GM12878 (cell line): ENCODE results near the gene TMEM86A. TPM values are rescaled to one million over a fixed set of nuclear protein-coding genes. Genes with fewer than 3 reads are reported as not detected.
A peak's percentile ranks its signal among the peaks of the same experiment; 100 is the strongest.

ENCODE experiments used
- ATAC-seq: fragments of 200-7000 bp; cut with Tn5 transposase; 3 replicates; pipeline ENCODE4 v1.9.1; 2020; ENCODE audit warnings: mild to moderate bottlenecking, moderate library complexity
- BruUV-seq: library from RNA; stranded (reverse); fragments of 400-500 nt; replicated peaks from 2 replicates; lab custom pipeline; 2021; lab: Mats Ljungman, UMichigan
- CTCF ChIA-PET: fragments of 300-600 bp; sonication (Branson Sonifier 250); formaldehyde crosslinking; extraction: SDS; loops from one replicate; lab custom pipeline; 2021; ENCODE audit warnings: inconsistent platforms; lab: Yijun Ruan, JAX
- POLR2A ChIA-PET: fragments of 350-600 bp; formaldehyde crosslinking; extraction: SDS; loops from one replicate; lab custom pipeline; 2021; ENCODE audit warnings: inconsistent platforms; lab: Charles Lee
- RAD21 ChIA-PET: fragments of 300-600 bp; sonication (Branson Sonifier 250); formaldehyde crosslinking; loops from one replicate; lab custom pipeline; 2023; ENCODE audit warnings: antibody characterized with exemption; ENCODE audit not compliant: unreplicated experiment; lab: Charles Lee
- SMC1A ChIA-PET: fragments of 300-600 bp; sonication (Branson Sonifier 250); formaldehyde crosslinking; loops from one replicate; lab custom pipeline; 2023; ENCODE audit not compliant: unreplicated experiment, uncharacterized antibody; lab: Charles Lee
- DNase-seq: peaks from one replicate; pipeline ENCODE4 v3.0.0-alpha.2; 2011; ENCODE audit warnings: low read depth, low spot score
- FAIRE-seq: peaks from 3 replicates; lab custom pipeline; 2011; peaks lifted over from hg19 to GRCh38; lab: Jason Lieb, UNC
- H2AFZ ChIP-seq: 2 replicates; pipeline ENCODE4 v1.6.0; 2011; ENCODE audit warnings: low read depth, low read length, control low read depth; ENCODE audit not compliant: control insufficient read depth
- H3K27ac ChIP-seq: 2 replicates; pipeline ENCODE4 v1.5.1; 2011; ENCODE audit warnings: control low read depth; ENCODE audit not compliant: control insufficient read depth, insufficient read depth
- H3K27me3 ChIP-seq, 2 experiments: replicated peaks in 1 of 2; 2 replicates each; pipeline versions ENCODE4 v1.6.0 to v1.6.1; 2011; ENCODE audit warnings: low read length in 1 of 2; ENCODE audit not compliant: control insufficient read depth in 2 of 2, insufficient read depth in 2 of 2
- H3K36me3 ChIP-seq, 2 experiments: 2 replicates each; pipeline ENCODE4 v1.5.1; 2011; ENCODE audit warnings: low read length in 1 of 2; ENCODE audit not compliant: control insufficient read depth in 2 of 2, insufficient read depth in 2 of 2
- H3K4me1 ChIP-seq: 2 replicates; pipeline ENCODE4 v1.6.1; 2011; ENCODE audit warnings: mild to moderate bottlenecking, low read length, moderate library complexity, mixed read lengths; ENCODE audit not compliant: control insufficient read depth, insufficient read depth
- H3K4me2 ChIP-seq: 2 replicates; pipeline ENCODE4 v1.6.0; 2011; ENCODE audit warnings: control low read depth; ENCODE audit not compliant: control insufficient read depth, insufficient read depth
- H3K4me3 ChIP-seq: fragments of 200-600 bp; sonication (generic); 2 replicates; pipeline ENCODE4 v1.5.1; 2016
- H3K79me2 ChIP-seq: 2 replicates; pipeline ENCODE4 v1.6.0; 2011; ENCODE audit warnings: low read length; ENCODE audit not compliant: control insufficient read depth, insufficient read depth
- H3K9ac ChIP-seq: 2 replicates; pipeline ENCODE4 v1.8.0; 2011; ENCODE audit warnings: low read length, control low read depth, mixed read lengths; ENCODE audit not compliant: control insufficient read depth, insufficient read depth
- H3K9me3 ChIP-seq: replicated peaks from 3 replicates; pipeline ENCODE4 v1.5.1; 2011; ENCODE audit warnings: mild to moderate bottlenecking, low read length; ENCODE audit not compliant: control insufficient read depth, insufficient read depth
- H4K20me1 ChIP-seq: 2 replicates; pipeline ENCODE4 v1.6.0; 2011; ENCODE audit not compliant: control insufficient read depth, insufficient read depth
- PKNOX1 ChIP-seq: fragments of 450-650 bp; IDR thresholded peaks from 2 replicates; pipeline ENCODE4 v1.6.1; 2016; ENCODE audit warnings: mild to moderate bottlenecking
- SRF ChIP-seq, 2 experiments: IDR thresholded peaks; 2 replicates each; pipeline ENCODE4 v1.6.1; 2011; ENCODE audit warnings: low read depth in 2 of 2, low read length in 2 of 2, mild to moderate bottlenecking in 1 of 2, moderate library complexity in 1 of 2
- TARDBP ChIP-seq: IDR thresholded peaks from 2 replicates; pipeline ENCODE4 v1.6.1; 2016; ENCODE audit warnings: borderline replicate concordance
- WGBS: methylation state at CpG from one replicate; pipeline ENCODE4 v1.1.6; 2016; ENCODE audit warnings: low lambda C conversion rate; ENCODE audit not compliant: insufficient replicate concordance, insufficient coverage; ENCODE audit errors: missing lambda C conversion rate; 5-methylcytosine and 5-hydroxymethylcytosine counted together
- in situ Hi-C: fragments of 300-500 bp; cut with MboI; formaldehyde crosslinking; loops from 9 replicates; pipeline ENCODE4 v1.14.3; 2018; ENCODE audit warnings: mixed read lengths
- intact Hi-C: fragments of 100-400 bp; cut with micrococcal nuclease; formaldehyde crosslinking; loops from one replicate; pipeline ENCODE4 v1.14.2; 2022; ENCODE audit not compliant: unreplicated experiment
- polyA plus RNA-seq, 11 experiments: library from polyadenylated mRNA; depleted of rRNA in 4 of 11; unstranded in 6 of 11; stranded (reverse) in 5 of 11; fragments of >200 nt; fragmentation: Nextera tagmentation in 4 of 11; fragmentation: Illumina TruSeq in 1 of 11; extraction: Ambion mirVana in 4 of 11; extraction: Trizol in 1 of 11; gene quantifications; 1 replicate in 1 of 11; 2 replicates in 10 of 11; pipeline versions ENCODE4 v1.2.1 to v1.2.3, GENCODE V29; 2011 to 2016; ENCODE audit warnings: inconsistent platforms in 2 of 11, missing spikeins in 2 of 11, low read depth in 1 of 11
- total RNA-seq, 4 experiments: library from RNA; depleted of rRNA in 3 of 4; stranded (reverse); fragments of >200 nt in 3 of 4; fragmentation: Illumina TruSeq in 1 of 4; extraction: Trizol in 1 of 4; gene quantifications; 2 replicates each; pipeline versions ENCODE4 v1.2.1 to v1.2.3, GENCODE V29; 2013 to 2021

The TMEM86A gene
- total and polyA plus RNA-seq, 10 of the 15 experiments (the other 5 are each of a cell fraction or from before 2014, with no cell fraction given), result 0.01 to 0.11 (median 0.06) TPM; not detected in 7

GRCh38 chr11:18733202-18733601, 34.6 kb downstream of the TMEM86A start:
- Histone ChIP-seq H3K9me3 (no peaks in the 10 kb centered on the region), H3K4me1 (peaks cover 8% of the 10 kb centered on the region), H3K36me3 (no peaks in the 10 kb centered on the region), H2AFZ (no peak overlapping the region), H3K9ac (no peak overlapping the region), H3K27me3 (no peaks in the 10 kb centered on the region), H3K79me2 (no peaks in the 10 kb centered on the region), H3K4me2 (no peak overlapping the region), H4K20me1 (no peaks in the 10 kb centered on the region), H3K27ac (no peak overlapping the region), H3K4me3 (no peak overlapping the region)
- ChIA-PET RAD21 (interaction anchor here (0.8 to 3.8 kb wide), 5 partner anchors 11 to 192 kb away, joined by 3 to 31 read pairs (median 3); no protein-coding TSS in a partner anchor), CTCF (interaction anchor here (0.9 to 19.6 kb wide), 10 partner anchors 10 to 489 kb away, joined by 3 to 494 read pairs (median 18); no protein-coding TSS in a partner anchor), POLR2A (no interaction called here), SMC1A (interaction anchor here (1.1 to 3.3 kb wide), 10 partner anchors 9 to 193 kb away, joined by 3 to 34 read pairs (median 9); no protein-coding TSS in a partner anchor)
- no peak for FAIRE-seq
- in situ Hi-C loops, result loop anchor here (10.0 kb wide), 1 partner anchor 62 kb away; the partner anchor contains the start of gene PTPN5
- no TSS peak for BruUV-seq
- DNase-seq, result no peak
- 57% methylated on average over 16 of the region's 16 CpGs for WGBS
- ATAC-seq, result no peak
- no peak for TF ChIP-seq TARDBP
- intact Hi-C loops, result loop anchor here (2.0 kb wide), 2 partner anchors 70 to 618 kb away; no protein-coding TSS in a partner anchor

GRCh38 chr11:18736590-18737148, 38.1 kb downstream of the TMEM86A start:
- BruUV-seq, result no TSS peak
- in situ Hi-C loops, result loop anchor here (10.0 kb wide), 1 partner anchor 58 kb away; the partner anchor contains the start of gene PTPN5
- SMC1A ChIA-PET, result interaction anchor here (0.9 to 2.0 kb wide), 3 partner anchors 28 to 268 kb away, joined by 3 to 7 read pairs (median 3); no protein-coding TSS in a partner anchor
- ATAC-seq, result no peak
- POLR2A ChIA-PET, result no interaction called here
- no peak for DNase-seq
- no peaks in the 10 kb centered on the region for H3K36me3 ChIP-seq
- H3K4me3 ChIP-seq, result no peak overlapping the region
- no peak overlapping the region for H3K4me2 ChIP-seq
- FAIRE-seq, result no peak
- H3K9me3 ChIP-seq, result no peaks in the 10 kb centered on the region
- no peaks in the 10 kb centered on the region for H3K27me3 ChIP-seq
- no peak overlapping the region for H3K9ac ChIP-seq
- intact Hi-C loops, result no loop called here
- 40% methylated on average over 10 of the region's 10 CpGs for WGBS
- H3K27ac ChIP-seq, result no peak overlapping the region
- peaks cover 3% of the 10 kb centered on the region for H3K4me1 ChIP-seq
- no peak overlapping the region for H2AFZ ChIP-seq
- H3K79me2 ChIP-seq, result no peaks in the 10 kb centered on the region
- CTCF ChIA-PET, result interaction anchor here (1.4 to 19.6 kb wide), 3 partner anchors 9 to 24 kb away, joined by 8 to 494 read pairs (median 60); partner anchors contain the start of gene IGSF22
- TF ChIP-seq PKNOX1 (no peak), SRF (IDR thresholded peaks at IDR 0.05; ENCODE audit: low read depth in 2 of 2, low read length in 2 of 2) (peak in 1 of 2 experiments; percentile 39; a peak in 1 of 4 replicates)
- RAD21 ChIA-PET, result interaction anchor here (1.7 kb wide), 1 partner anchor 15 kb away, joined by 5 read pairs; no protein-coding TSS in a partner anchor
- no peaks in the 10 kb centered on the region for H4K20me1 ChIP-seq
